Stimulated activated CD4-positive, alpha-beta T cell treated with anti-CD3 and anti-CD28 coated beads, Interleukin-12 subunit alpha, Interleukin-12 subunit beta, amount 100 ng/mL, for 48 hours (primary cell): ENCODE measurements around the gene PCSK7.
A peak's percentile ranks its signal among the peaks of the same experiment; 100 is the strongest.

ENCODE experiments used
- DNase-seq, 3 donors: peaks; one replicate each; pipeline ENCODE4 v3.0.0-alpha.2; 2020; ENCODE audit warnings: low read depth in 2 of 3, low spot score in 1 of 3

The PCSK7 gene

GRCh38 chr11:117230999-117231841, 653 bp downstream of the PCSK7 start:
- no peak for DNase-seq

- DNase-seq, result peak; percentile 34 to 63 (median 46)
Measured at GRCh38 chr11:117230286-117230961, 1.4 kb downstream of the PCSK7 start.

- DNase-seq, result no peak
Measured at GRCh38 chr11:117229931-117230285, 2.0 kb downstream of the PCSK7 start.

- no peak for DNase-seq
Measured at GRCh38 chr11:117229411-117229810, 2.5 kb downstream of the PCSK7 start.

GRCh38 chr11:117228091-117228490, 3.8 kb downstream of the PCSK7 start:
- no peak for DNase-seq

- DNase-seq, result peak in 1 of 3 donors; percentile 38
Measured at GRCh38 chr11:117226388-117227385, 5.2 kb downstream of the PCSK7 start.

- no peak for DNase-seq
Measured at GRCh38 chr11:117225553-117226170, 6.2 kb downstream of the PCSK7 start.

- no peak for DNase-seq
Measured at GRCh38 chr11:117223741-117224689, 7.9 kb downstream of the PCSK7 start.

- no peak for DNase-seq
Measured at GRCh38 chr11:117222991-117223740, 8.7 kb downstream of the PCSK7 start.

- DNase-seq, result no peak
Measured at GRCh38 chr11:117221775-117222517, 9.9 kb downstream of the PCSK7 start.

- DNase-seq, result no peak
Measured at GRCh38 chr11:117220999-117221774, 10.7 kb downstream of the PCSK7 start.

GRCh38 chr11:117220568-117220967, 11.3 kb downstream of the PCSK7 start:
- no peak for DNase-seq

- DNase-seq, result no peak
Measured at GRCh38 chr11:117219995-117220394, 11.9 kb downstream of the PCSK7 start.

GRCh38 chr11:117219455-117219854, 12.4 kb downstream of the PCSK7 start:
- no peak for DNase-seq

- DNase-seq, result no peak
Measured at GRCh38 chr11:117219001-117219400, 12.9 kb downstream of the PCSK7 start.

GRCh38 chr11:117218133-117218915, 13.5 kb downstream of the PCSK7 start:
- no peak for DNase-seq
